K562 (cell line): ENCODE measurements around the gene TMEM81. TPM values are rescaled to one million over a fixed set of nuclear protein-coding genes. Genes with fewer than 3 reads are reported as not detected.

ENCODE experiments used
- AFF1 ChIP-seq, 2 experiments: fragments of 450-650 bp; IDR thresholded peaks; 2 replicates each; pipeline ENCODE4 v1.6.1; 2018; ENCODE audit warnings: mild to moderate bottlenecking in 2 of 2, low read depth in 1 of 2; ENCODE audit not compliant: partially characterized antibody in 2 of 2
- ARHGAP35 ChIP-seq: fragments of 450-650 bp; IDR thresholded peaks from 2 replicates; pipeline ENCODE4 v1.6.1; 2018; ENCODE audit not compliant: partially characterized antibody
- ELF1 ChIP-seq: fragments of 200-800 bp; sonication (Bioruptor generic); IDR thresholded peaks from 2 replicates; pipeline ENCODE4 v1.6.1; 2016; ENCODE audit warnings: missing genetic modification characterization, missing compliant biosample characterization
- ELF2 ChIP-seq: fragments of 250-450 bp; sonication (Bioruptor Pico); IDR thresholded peaks from 2 replicates; pipeline ENCODE4 v1.5.0; 2021; ENCODE audit warnings: mild to moderate bottlenecking
- EP400 ChIP-seq: fragments of 450-650 bp; IDR thresholded peaks from 2 replicates; pipeline ENCODE4 v1.6.1; 2017; ENCODE audit warnings: antibody characterized with exemption, mild to moderate bottlenecking, moderate library complexity
- FOXK2 ChIP-seq, 2 experiments: fragments of 450-650 bp; IDR thresholded peaks in 1 of 2; conservative IDR thresholded peaks in 1 of 2; 2 replicates each; pipeline ENCODE4 v1.6.1; 2016; ENCODE audit warnings: low read depth in 2 of 2, mild to moderate bottlenecking in 1 of 2
- HMBOX1 ChIP-seq: sonication (generic); IDR thresholded peaks from 2 replicates; pipeline ENCODE4 v1.6.1; 2016
- KLF13 ChIP-seq: fragments of 450-650 bp; IDR thresholded peaks from 2 replicates; pipeline ENCODE4 v1.6.1; 2016; ENCODE audit warnings: missing genetic modification characterization, low read depth, mild to moderate bottlenecking, missing compliant biosample characterization, moderate library complexity, borderline replicate concordance
- MAZ ChIP-seq, 2 experiments: fragments of 450-650 bp in 1 of 2; sonication (generic) in 1 of 2; formaldehyde crosslinking; IDR thresholded peaks in 1 of 2; conservative IDR thresholded peaks in 1 of 2; 2 replicates each; pipeline versions ENCODE4 v1.4.0 to v1.5.0; 2020; ENCODE audit warnings: mild to moderate bottlenecking in 1 of 2, missing genetic modification reagents in 1 of 2
- MECOM ChIP-seq: fragments of 250-450 bp; sonication (Bioruptor Pico); IDR thresholded peaks from 2 replicates; pipeline ENCODE4 v1.8.0; 2022; ENCODE audit warnings: inconsistent platforms
- OTX1 ChIP-seq: fragments of 450-650 bp; formaldehyde crosslinking; IDR thresholded peaks from 2 replicates; pipeline ENCODE4 v1.4.0; 2022; ENCODE audit warnings: mild to moderate bottlenecking
- PML ChIP-seq: IDR thresholded peaks from 2 replicates; pipeline ENCODE4 v1.6.1; 2012; ENCODE audit warnings: low read length, inconsistent platforms
- TRIM24 ChIP-seq, 2 experiments: fragments of 450-650 bp; IDR thresholded peaks; 2 replicates each; pipeline ENCODE4 v1.6.1; 2016
- WHSC1 ChIP-seq: IDR thresholded peaks from one replicate; pipeline ENCODE4 v1.6.1; 2012; ENCODE audit warnings: low read length, control low read depth, inconsistent platforms
- ZNF655 ChIP-seq: fragments of 250-450 bp; sonication (Bioruptor Pico); IDR thresholded peaks from 2 replicates; pipeline ENCODE4 v1.5.0; 2021
- ZNF699 ChIP-seq: fragments of 250-450 bp; sonication (Bioruptor Pico); IDR thresholded peaks from 2 replicates; pipeline ENCODE4 v1.8.0; 2021; ENCODE audit warnings: mild to moderate bottlenecking, moderate library complexity; ENCODE audit not compliant: insufficient replicate concordance
- ZNF77 ChIP-seq: fragments of 250-450 bp; sonication (Bioruptor Pico); IDR thresholded peaks from 2 replicates; pipeline ENCODE4 v1.5.0; 2020
- ZNF79 ChIP-seq: fragments of 250-450 bp; sonication (Bioruptor Pico); IDR thresholded peaks from 2 replicates; pipeline ENCODE4 v1.4.0; 2020; ENCODE audit warnings: low read depth, mild to moderate bottlenecking, moderate library complexity
- polyA plus RNA-seq, 8 experiments: library from polyadenylated mRNA; depleted of rRNA in 4 of 8; stranded (reverse) in 5 of 8; unstranded in 3 of 8; fragments of >200 nt; fragmentation: Nextera tagmentation in 2 of 8; fragmentation: Illumina TruSeq in 1 of 8; extraction: Ambion mirVana in 2 of 8; extraction: Trizol in 1 of 8; gene quantifications; 2 replicates each; pipeline versions ENCODE4 v1.2.1 to v1.2.3, GENCODE V29; 2011 to 2014; ENCODE audit warnings: inconsistent platforms in 1 of 8, missing spikeins in 1 of 8
- total RNA-seq, 7 experiments: library from RNA; depleted of rRNA in 6 of 7; stranded (reverse); fragments of >200 nt in 6 of 7; fragmentation: Illumina TruSeq in 2 of 7; extraction: Trizol in 2 of 7; gene quantifications; 2 replicates each; pipeline versions ENCODE4 v1.2.1 to v1.2.3, GENCODE V29; 2011 to 2021; ENCODE audit warnings: low replicate concordance in 1 of 7
- TF ChIP-seq, protein P1 (sequence below), 3 experiments: fragments of 200-800 bp in 1 of 3; sonication (Bioruptor generic) in 1 of 3; sonication (generic) in 1 of 3; formaldehyde crosslinking in 1 of 3; IDR thresholded peaks; 2 replicates each; pipeline versions ENCODE4 v1.6.1 to v1.8.0; 2016 to 2022; ENCODE audit warnings: mild to moderate bottlenecking in 2 of 3, missing compliant biosample characterization in 2 of 3, missing genetic modification characterization in 2 of 3, missing genetic modification reagents in 1 of 3
- TF ChIP-seq, protein P2 (sequence below), 2 experiments: fragments of 250-450 bp in 1 of 2; fragments of 450-650 bp in 1 of 2; sonication (Bioruptor Pico) in 1 of 2; IDR thresholded peaks; 2 replicates each; pipeline versions ENCODE4 v1.6.1 to v1.8.0; 2016 to 2021; ENCODE audit warnings: mild to moderate bottlenecking in 2 of 2, moderate library complexity in 2 of 2, missing compliant biosample characterization in 1 of 2, missing genetic modification characterization in 1 of 2

The TMEM81 gene
- total and polyA plus RNA-seq, 9 of the 15 experiments (the other 6 are each of a cell fraction or from before 2014, with no cell fraction given): 3.2 to 6.1 (median 4.4) TPM

DNA sequence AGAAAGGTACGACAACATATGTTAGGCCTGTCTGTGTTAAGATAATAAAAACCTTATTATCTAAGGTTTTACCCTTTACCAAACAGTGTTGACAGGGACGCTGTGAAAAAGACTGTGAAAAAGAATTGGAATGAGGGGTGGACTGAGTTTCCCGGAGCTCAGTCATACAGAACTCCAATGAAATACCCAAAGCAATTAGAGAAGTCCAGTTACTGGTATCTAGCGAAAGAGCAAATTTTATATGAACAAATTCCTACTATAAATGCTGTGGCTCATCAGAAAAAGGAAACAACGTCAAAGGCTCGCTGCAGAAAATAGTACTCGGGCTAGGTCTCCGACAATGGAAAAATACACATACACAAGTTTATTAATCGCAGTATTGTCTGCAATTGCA, 38.2 kb upstream of the TMEM81 start (continued):
- TF ChIP-seq HMBOX1 (peak; percentile 27), ARHGAP35 (no peak), KLF13 (tag) (no peak), ELF2 (no peak), ZNF699 (no peak), OTX1 (CRISPR knock-in tag) (no peak), ZNF655 (CRISPR knock-in tag) (0 out of 2 replicates have a peak, but pooled peaks have one; percentile 47), FOXK2 (conservative IDR thresholded peaks at IDR 0.05 in 1 of 2, IDR thresholded peaks at IDR 0.05 in 1 of 2; ENCODE audit: low read depth in 2 of 2) (no peak), MAZ (CRISPR knock-in tag; conservative IDR thresholded peaks at IDR 0.05 in 1 of 2, IDR thresholded peaks at IDR 0.05 in 1 of 2) (peak in 1 of 2 experiments; percentile 8; a peak in 2 of 4 replicates), MECOM (CRISPR knock-in tag) (no peak), AFF1 (IDR thresholded peaks at IDR 0.05; ENCODE audit: low read depth in 1 of 2, partially characterized antibody in 2 of 2) (no peak), WHSC1 (no peak), ELF1 (tag) (no peak), PML (peak; percentile 17; the same call in 1 of the 2 replicates), ZNF79 (no peak), ZNF77 (CRISPR knock-in tag) (no peak), EP400 (no peak), TRIM24 (IDR thresholded peaks at IDR 0.05) (no peak)
- TF ChIP-seq, protein P1, sequence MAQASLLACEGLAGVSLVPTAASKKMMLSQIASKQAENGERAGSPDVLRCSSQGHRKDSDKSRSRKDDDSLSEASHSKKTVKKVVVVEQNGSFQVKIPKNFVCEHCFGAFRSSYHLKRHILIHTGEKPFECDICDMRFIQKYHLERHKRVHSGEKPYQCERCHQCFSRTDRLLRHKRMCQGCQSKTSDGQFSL (CRISPR knock-in tag; IDR thresholded peaks at IDR 0.05): no peak
- TF ChIP-seq, protein P1 (tag; IDR thresholded peaks at IDR 0.05): no peak
- TF ChIP-seq, protein P2, sequence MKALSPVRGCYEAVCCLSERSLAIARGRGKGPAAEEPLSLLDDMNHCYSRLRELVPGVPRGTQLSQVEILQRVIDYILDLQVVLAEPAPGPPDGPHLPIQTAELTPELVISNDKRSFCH (CRISPR knock-in tag; IDR thresholded peaks at IDR 0.05): no peak
- TF ChIP-seq, protein P2 (tag; IDR thresholded peaks at IDR 0.05): 0 out of 2 replicates have a peak, but pooled peaks have one; percentile 21
